Right lobe of liver (tissue), 6 donors: Measurements from ENCODE around the gene PTPA. TPM values are rescaled to one million over a fixed set of nuclear protein-coding genes. Genes with fewer than 3 reads are reported as not detected.

Experiments used
- ATAC-seq, 4 donors: fragments of 200-7000 bp; cut with Tn5 transposase; one replicate each; pipeline ENCODE4 v1.9.1; 2020; ENCODE audit warnings: mild to moderate bottlenecking in 4 of 4, moderate library complexity in 4 of 4
- DNase-seq, 3 donors: peaks; one replicate each; pipeline ENCODE4 v3.0.0-alpha.2; 2020
- H3K27ac ChIP-seq, 3 donors: fragments of 200-600 bp; one replicate each; pipeline ENCODE4 v1.8.0; 2022
- H3K27me3 ChIP-seq, 2 donors: fragments of 200-600 bp; one replicate each; pipeline ENCODE4 v1.8.0; 2022
- H3K36me3 ChIP-seq, 4 donors: fragments of 200-600 bp; sonication (generic) in 1 of 4; one replicate each; pipeline versions ENCODE4 v1.5.1 to v1.8.0; 2017 to 2022; ENCODE audit warnings: control low read depth in 1 of 4
- H3K4me1 ChIP-seq, 4 donors: fragments of 200-600 bp; sonication (generic) in 1 of 4; one replicate each; pipeline versions ENCODE4 v1.5.1 to v1.8.0; 2017 to 2022; ENCODE audit warnings: control low read depth in 1 of 4
- H3K4me3 ChIP-seq, 3 donors: fragments of 200-600 bp; one replicate each; pipeline ENCODE4 v1.8.0; 2022
- H3K9me3 ChIP-seq, 4 donors: fragments of 200-600 bp; sonication (generic) in 1 of 4; one replicate each; pipeline versions ENCODE4 v1.5.1 to v1.8.0; 2017 to 2022; ENCODE audit warnings: control low read depth in 1 of 4
- POLR2A ChIP-seq: fragments of 450-650 bp; IDR thresholded peaks from one replicate; pipeline ENCODE4 v1.6.1; 2017; ENCODE audit warnings: antibody characterized with exemption, mild to moderate bottlenecking
- WGBS: methylation state at CpG from one replicate; pipeline ENCODE4 v1.1.6; 2018; ENCODE audit warnings: low coverage, low lambda C conversion rate; ENCODE audit not compliant: insufficient coverage; ENCODE audit errors: missing lambda C conversion rate; 5-methylcytosine and 5-hydroxymethylcytosine counted together
- intact Hi-C, 2 donors: fragments of 100-400 bp; cut with DNase I; formaldehyde crosslinking; loops; one replicate each; pipeline versions ENCODE4 v1.11.2 to v1.14.1; 2022
- total RNA-seq, 6 experiments: library from RNA; depleted of rRNA in 2 of 6; stranded (reverse); fragments of >200 nt in 2 of 6; fragmentation: NEBNext Ultra II Directional in 3 of 6; extraction: Animal tissue kit (Norgen Biotek cat#: 25700) in 3 of 6; gene quantifications; one replicate each; pipeline versions ENCODE4 v1.1.0 to v1.2.4, GENCODE V29; 2016 to 2023
- TF ChIP-seq, protein P1 (sequence below), 4 donors: fragments of 200-600 bp in 3 of 4; fragments of 450-650 bp in 1 of 4; IDR thresholded peaks; one replicate each; pipeline versions ENCODE4 v1.5.1 to v1.8.0; 2016 to 2022; ENCODE audit warnings: antibody characterized with exemption in 4 of 4, mild to moderate bottlenecking in 2 of 4
- donor health status: DM: no; HTN: yes; CAD: no.
- donor health status: DM: no; HTN: no; CAD: no.
- donor health status: DM: no; HTN: no; CAD: no.
- donor health status: DM: no; HTN: yes; CAD: no.
- donor health status: DM: no; HTN: yes; CAD: no.

Gene PTPA
- total RNA-seq, 6 experiments from 2014 or later = 55.4 to 123 (median 62.0) TPM

DNA sequence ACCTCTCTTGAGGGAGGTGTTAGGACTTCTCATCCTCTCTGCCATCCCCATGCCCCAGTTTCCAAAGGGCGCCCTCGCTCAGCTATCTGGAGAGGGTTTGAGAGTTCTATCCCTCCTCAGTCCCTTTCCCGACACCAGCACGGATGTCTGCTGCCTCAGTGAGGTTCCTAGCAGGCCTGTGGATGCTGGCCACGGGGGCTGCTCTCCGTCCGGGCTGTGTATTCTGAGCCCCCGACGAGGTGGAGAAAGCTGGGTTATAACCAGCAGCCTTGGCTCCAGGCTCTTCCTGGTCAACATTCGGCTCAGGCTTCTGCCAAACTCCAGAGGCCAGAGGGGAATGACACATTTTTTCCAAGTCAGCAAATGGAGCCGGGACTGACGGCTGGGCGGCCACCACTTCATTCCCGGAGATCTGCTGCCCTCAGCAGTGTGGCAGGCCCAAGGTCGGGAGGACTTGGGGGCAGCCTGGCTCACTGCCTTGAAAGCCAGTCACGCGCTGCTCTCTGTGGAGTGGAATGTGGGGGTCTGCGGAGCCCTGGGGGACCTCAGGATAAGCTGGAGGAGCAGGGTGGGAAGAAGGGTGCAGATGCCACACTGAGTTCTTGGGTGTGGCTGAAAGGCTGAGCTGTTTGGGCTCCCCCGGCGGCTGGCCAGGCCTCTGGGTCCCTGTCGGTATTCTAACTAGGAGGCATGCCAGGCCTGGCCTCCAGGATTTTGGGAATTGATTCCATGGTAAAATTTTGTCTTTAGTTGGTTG, 27.4 kb downstream of the PTPA start:
- ATAC-seq = peak; percentile 42 to 67 (median 56)
- Histone ChIP-seq H3K27ac (peak overlapping the region; percentile 95 to 100 (median 99)), H3K4me3 (peak overlapping the region in 2 of 3 donors; percentile 11 to 53), H3K9me3 (no peaks in the 10 kb centered on the region), H3K27me3 (no peaks in the 10 kb centered on the region), H3K4me1 (peaks cover 0 to 61% (median 33%) of the 10 kb centered on the region in 4 donors), H3K36me3 (peaks cover 0 to 17% (median 7%) of the 10 kb centered on the region in 4 donors)
- intact Hi-C loops = loop anchor here (5.0 to 10.0 kb wide), 2 partner anchors 34 to 636 kb away; no protein-coding TSS in a partner anchor
- peak; percentile 75 to 88 (median 86) for DNase-seq
- 19% methylated on average over 12 of the region's 21 CpGs for WGBS
- peak; percentile 84 for TF ChIP-seq POLR2A
- TF ChIP-seq, protein P1, sequence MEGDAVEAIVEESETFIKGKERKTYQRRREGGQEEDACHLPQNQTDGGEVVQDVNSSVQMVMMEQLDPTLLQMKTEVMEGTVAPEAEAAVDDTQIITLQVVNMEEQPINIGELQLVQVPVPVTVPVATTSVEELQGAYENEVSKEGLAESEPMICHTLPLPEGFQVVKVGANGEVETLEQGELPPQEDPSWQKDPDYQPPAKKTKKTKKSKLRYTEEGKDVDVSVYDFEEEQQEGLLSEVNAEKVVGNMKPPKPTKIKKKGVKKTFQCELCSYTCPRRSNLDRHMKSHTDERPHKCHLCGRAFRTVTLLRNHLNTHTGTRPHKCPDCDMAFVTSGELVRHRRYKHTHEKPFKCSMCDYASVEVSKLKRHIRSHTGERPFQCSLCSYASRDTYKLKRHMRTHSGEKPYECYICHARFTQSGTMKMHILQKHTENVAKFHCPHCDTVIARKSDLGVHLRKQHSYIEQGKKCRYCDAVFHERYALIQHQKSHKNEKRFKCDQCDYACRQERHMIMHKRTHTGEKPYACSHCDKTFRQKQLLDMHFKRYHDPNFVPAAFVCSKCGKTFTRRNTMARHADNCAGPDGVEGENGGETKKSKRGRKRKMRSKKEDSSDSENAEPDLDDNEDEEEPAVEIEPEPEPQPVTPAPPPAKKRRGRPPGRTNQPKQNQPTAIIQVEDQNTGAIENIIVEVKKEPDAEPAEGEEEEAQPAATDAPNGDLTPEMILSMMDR (IDR thresholded peaks at IDR 0.05) = no peak

DNA sequence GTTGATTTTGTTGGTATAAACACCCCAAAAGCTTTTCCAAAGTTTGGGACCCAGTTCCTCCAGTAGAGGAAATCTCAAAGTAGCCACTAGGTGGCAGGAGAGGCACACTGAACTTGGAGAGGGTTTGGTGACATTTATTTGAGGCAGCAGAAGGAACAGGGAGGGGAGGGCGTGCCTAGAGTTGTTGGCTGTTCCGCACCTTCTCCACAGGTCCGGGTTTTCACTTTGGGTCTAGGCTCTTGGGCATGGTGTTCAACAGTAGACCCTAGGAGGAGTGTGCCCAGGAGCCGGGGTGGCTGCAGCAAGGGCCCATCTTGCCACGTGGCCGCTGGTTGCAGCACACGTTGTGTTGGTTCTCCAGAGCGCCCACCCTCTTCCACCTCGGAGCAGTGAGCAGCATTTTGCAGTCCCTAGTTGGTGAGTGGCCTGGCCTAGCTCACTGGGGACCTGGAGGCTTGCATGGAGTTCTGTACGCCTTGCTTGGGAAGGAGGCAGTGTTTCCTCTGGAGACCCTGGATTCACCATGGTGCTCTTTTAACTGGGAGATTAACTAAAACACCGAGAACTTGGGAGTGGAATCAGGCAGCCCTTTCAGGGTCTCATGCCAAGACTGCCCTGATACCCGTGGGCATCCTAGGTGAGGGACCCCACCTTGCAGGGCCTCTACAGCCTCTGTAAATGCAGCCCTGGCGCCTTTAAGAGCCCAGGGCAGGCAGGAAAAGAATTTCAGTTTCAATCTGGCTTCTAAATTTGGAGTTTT, 28.2 kb downstream of the PTPA start:
- TF ChIP-seq POLR2A = no peak
- TF ChIP-seq, protein P1 (IDR thresholded peaks at IDR 0.05) = peak; percentile 87 to 98 (median 90)
- no peaks in the 10 kb centered on the region for H3K27me3 ChIP-seq
- H3K27ac ChIP-seq = peak overlapping the region; percentile 95 to 100 (median 99)
- peaks cover 0 to 21% (median 7%) of the 10 kb centered on the region in 4 donors for H3K36me3 ChIP-seq
- intact Hi-C loops = loop anchor here (5.0 to 10.0 kb wide), 2 partner anchors 33 to 635 kb away; no protein-coding TSS in a partner anchor
- ATAC-seq (peak; percentile 61 to 76 (median 70)), DNase-seq (peak; percentile 64 to 83 (median 73))
- no peaks in the 10 kb centered on the region for H3K9me3 ChIP-seq
- 0% methylated on average over 5 of the region's 13 CpGs for WGBS
- H3K4me1 ChIP-seq = peaks cover 0 to 62% (median 33%) of the 10 kb centered on the region in 4 donors
- peak overlapping the region; percentile 53 to 68 (median 56) for H3K4me3 ChIP-seq

DNA sequence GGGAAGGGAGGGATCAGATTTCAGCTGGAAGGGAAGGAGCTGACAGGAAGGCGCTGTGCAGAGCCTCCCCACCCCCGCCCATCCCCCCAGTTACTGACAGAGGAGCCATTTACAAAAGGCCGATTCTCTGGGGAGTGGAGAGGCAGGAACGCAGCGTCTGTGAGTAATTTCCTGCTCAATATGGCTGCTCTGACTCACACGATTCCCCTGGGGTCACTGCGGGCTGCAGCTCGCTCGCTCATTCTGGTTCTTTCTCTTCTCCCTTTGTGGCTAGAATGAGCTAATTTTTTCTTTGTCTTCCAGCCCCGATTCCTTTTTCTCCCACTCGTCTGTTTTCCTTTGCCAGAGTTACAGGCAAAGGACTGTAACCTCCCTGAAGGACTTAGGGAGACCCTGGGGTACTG, 28.8 kb downstream of the PTPA start:
- Histone ChIP-seq H3K27ac (peak overlapping the region; percentile 95 to 100 (median 99)), H3K4me1 (peaks cover 0 to 62% (median 33%) of the 10 kb centered on the region in 4 donors), H3K4me3 (peak overlapping the region; percentile 53 to 68 (median 56)), H3K27me3 (no peaks in the 10 kb centered on the region), H3K36me3 (peaks cover 0 to 21% (median 7%) of the 10 kb centered on the region in 4 donors), H3K9me3 (no peaks in the 10 kb centered on the region)
- TF ChIP-seq POLR2A = peak; percentile 87
- TF ChIP-seq, protein P1 (IDR thresholded peaks at IDR 0.05) = no peak
- 0% methylated on average over 8 of the region's 11 CpGs for WGBS
- peak; percentile 59 to 68 (median 64) for ATAC-seq
- DNase-seq = peak; percentile 83 to 89 (median 87)
- intact Hi-C loops = loop anchor here (5.0 to 10.0 kb wide), 2 partner anchors 32 to 635 kb away; no protein-coding TSS in a partner anchor

DNA sequence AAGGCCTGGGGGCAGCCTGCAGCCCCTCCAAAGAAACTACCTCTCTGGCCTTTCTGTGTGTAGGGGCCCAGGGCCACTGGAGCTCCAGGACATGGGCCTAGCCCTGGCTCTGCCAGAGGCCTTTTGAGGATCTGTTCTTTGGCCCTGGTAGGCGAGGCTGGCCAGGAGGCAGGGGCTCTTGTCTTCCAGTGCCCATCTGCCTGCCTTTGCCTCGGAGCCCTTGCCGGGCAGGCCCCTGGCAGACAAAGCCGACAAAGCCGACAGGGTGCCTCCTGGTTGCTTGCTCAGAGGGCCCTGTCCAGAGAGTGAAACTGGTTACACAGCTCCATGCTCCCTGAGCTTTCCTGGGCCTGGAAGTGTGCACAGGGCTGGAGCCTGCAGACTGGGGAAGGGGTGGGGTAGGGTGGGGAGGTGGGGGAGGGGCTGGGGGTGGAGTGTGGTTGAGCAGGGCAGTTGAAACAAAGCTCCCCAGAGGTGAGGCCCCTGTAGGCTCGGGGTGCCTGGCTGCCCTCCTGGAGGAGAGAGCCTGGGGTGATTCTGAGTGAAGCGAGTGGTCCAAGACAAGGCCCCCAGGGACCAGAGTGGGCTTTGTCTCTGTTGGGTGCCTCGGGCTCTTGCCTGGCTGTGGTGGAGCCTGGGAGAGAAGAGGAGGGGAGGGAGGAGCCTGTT, 29.3 kb downstream of the PTPA start:
- intact Hi-C loops = no loop called here
- WGBS = 11% methylated on average over 3 of the region's 8 CpGs
- Histone ChIP-seq H3K4me1 (peaks cover 0 to 62% (median 33%) of the 10 kb centered on the region in 4 donors), H3K36me3 (peaks cover 0 to 16% (median 5%) of the 10 kb centered on the region in 4 donors), H3K27me3 (no peaks in the 10 kb centered on the region), H3K9me3 (no peaks in the 10 kb centered on the region), H3K27ac (peak overlapping the region; percentile 95 to 100 (median 99)), H3K4me3 (peak overlapping the region; percentile 53 to 68 (median 56))
- ATAC-seq (peak; percentile 8 to 13 (median 10)), DNase-seq (peak in 1 of 3 donors; percentile 51)
- no peak for TF ChIP-seq POLR2A
- TF ChIP-seq, protein P1 (IDR thresholded peaks at IDR 0.05) = no peak
